Muscle layer of duodenum (tissue), 2 donors: ENCODE measurements around the gene SIX2.

ENCODE experiments used
- H3K27ac ChIP-seq: one replicate; pipeline ENCODE4 v1.7.0; 2013; ENCODE audit warnings: mild to moderate bottlenecking, low read length
- H3K27me3 ChIP-seq: one replicate; pipeline ENCODE4 v1.7.0; 2013; ENCODE audit warnings: low read depth, mild to moderate bottlenecking, control low read depth, low read length
- H3K36me3 ChIP-seq, 2 donors: one replicate each; pipeline ENCODE4 v1.7.0; 2013; ENCODE audit warnings: low read length in 2 of 2, control low read depth in 1 of 2, mild to moderate bottlenecking in 1 of 2; ENCODE audit not compliant: insufficient read depth in 2 of 2, control insufficient read depth in 1 of 2
- H3K4me1 ChIP-seq, 2 donors: one replicate each; pipeline ENCODE4 v1.7.0; 2013; ENCODE audit warnings: low read length in 2 of 2, mild to moderate bottlenecking in 2 of 2, control low read depth in 1 of 2, moderate library complexity in 1 of 2; ENCODE audit not compliant: insufficient read depth in 2 of 2, control insufficient read depth in 1 of 2
- H3K4me3 ChIP-seq, 2 donors: one replicate each; pipeline ENCODE4 v1.7.0; 2013; ENCODE audit warnings: low read length in 2 of 2, low read depth in 1 of 2, mild to moderate bottlenecking in 1 of 2
- H3K9me3 ChIP-seq, 2 donors: one replicate each; pipeline ENCODE4 v1.7.0; 2013; ENCODE audit warnings: low read length in 2 of 2, control low read depth in 1 of 2, mild to moderate bottlenecking in 1 of 2; ENCODE audit not compliant: control insufficient read depth in 1 of 2
- donor health status: healthy.

The SIX2 gene

DNA sequence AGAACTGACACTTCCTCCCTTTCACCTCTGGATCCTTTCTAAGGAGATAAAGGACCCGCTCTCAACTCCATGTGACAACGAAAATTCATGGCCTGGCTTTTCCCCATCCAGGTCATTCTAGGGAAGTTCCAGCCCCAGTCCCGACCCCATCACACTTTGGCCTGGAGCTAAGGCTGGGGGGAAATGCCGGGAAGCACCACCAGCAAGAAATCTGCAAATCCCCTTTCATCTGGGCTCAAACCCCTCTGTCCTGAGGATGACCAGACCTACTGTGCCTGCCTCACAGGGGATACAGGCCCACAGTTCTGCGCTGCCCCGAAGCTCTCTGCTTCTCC is 1.3 kb downstream of the SIX2 start:
- Histone ChIP-seq H3K4me3 (peak overlapping the region in 1 of 2 donors; percentile 58), H3K4me1 (peaks cover 0 to 47% of the 10 kb centered on the region in 2 donors), H3K27ac (no peak overlapping the region), H3K27me3 (peaks cover 92% of the 10 kb centered on the region), H3K9me3 (no peaks in the 10 kb centered on the region), H3K36me3 (no peaks in the 10 kb centered on the region)

GRCh38 chr2:45006942-45007287 is 2.3 kb downstream of the SIX2 start:
- no peak overlapping the region for H3K4me3 ChIP-seq
- H3K27me3 ChIP-seq: peaks cover 90% of the 10 kb centered on the region
- H3K9me3 ChIP-seq: no peaks in the 10 kb centered on the region
- H3K27ac ChIP-seq: no peak overlapping the region
- H3K4me1 ChIP-seq: peaks cover 0 to 42% of the 10 kb centered on the region in 2 donors
- H3K36me3 ChIP-seq: no peaks in the 10 kb centered on the region

- peaks cover 0 to 46% of the 10 kb centered on the region in 2 donors for H3K4me1 ChIP-seq
- H3K4me3 ChIP-seq: no peak overlapping the region
- H3K9me3 ChIP-seq: no peaks in the 10 kb centered on the region
- H3K36me3 ChIP-seq: no peaks in the 10 kb centered on the region
- H3K27me3 ChIP-seq: peaks cover 89% of the 10 kb centered on the region
- no peak overlapping the region for H3K27ac ChIP-seq
Observed at GRCh38 chr2:45006041-45006941, 3.0 kb downstream of the SIX2 start.

DNA sequence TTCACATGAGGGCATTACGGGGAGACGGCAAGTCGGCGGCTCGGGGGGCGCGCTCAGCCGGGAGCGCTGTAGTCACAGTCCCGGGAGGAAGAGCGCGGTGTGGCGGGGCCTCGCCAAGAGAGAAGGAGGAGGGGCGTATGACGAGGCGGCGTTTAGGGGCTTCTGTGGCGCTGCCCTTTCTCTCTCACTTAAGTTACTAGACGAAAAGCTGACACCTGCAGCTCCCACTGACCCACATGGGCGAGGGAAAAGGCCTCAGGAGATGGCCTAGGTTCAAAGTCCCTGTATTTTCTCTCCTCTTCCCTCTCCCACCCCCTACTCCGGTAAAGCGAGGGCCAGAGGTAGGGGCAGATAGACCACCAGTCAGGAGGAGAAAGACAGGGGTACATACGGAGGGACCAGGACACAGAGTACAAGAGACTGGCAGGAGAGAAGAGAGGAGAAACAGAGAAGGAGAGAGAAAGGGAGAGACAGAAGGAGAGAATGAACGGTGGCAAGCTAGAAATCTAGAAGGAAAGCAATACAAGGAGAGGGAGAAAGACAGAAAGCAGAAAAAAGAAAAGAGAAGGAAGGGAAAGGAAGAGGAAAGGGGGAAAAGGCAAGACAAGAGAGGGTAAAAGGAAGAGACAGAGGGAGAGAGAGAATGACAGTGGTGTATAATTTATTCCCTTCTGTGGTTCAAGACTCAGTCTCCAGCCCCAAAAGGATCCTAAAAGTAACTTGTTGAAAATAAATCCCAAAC is 3.8 kb downstream of the SIX2 start:
- peaks cover 89% of the 10 kb centered on the region for H3K27me3 ChIP-seq
- no peak overlapping the region for H3K4me3 ChIP-seq
- H3K4me1 ChIP-seq: peaks cover 0 to 47% of the 10 kb centered on the region in 2 donors
- no peaks in the 10 kb centered on the region for H3K9me3 ChIP-seq
- H3K36me3 ChIP-seq: no peaks in the 10 kb centered on the region
- H3K27ac ChIP-seq: no peak overlapping the region

- H3K4me1 ChIP-seq: peaks cover 0 to 41% of the 10 kb centered on the region in 2 donors
- H3K27me3 ChIP-seq: peaks cover 90% of the 10 kb centered on the region
- no peak overlapping the region for H3K27ac ChIP-seq
- H3K36me3 ChIP-seq: no peaks in the 10 kb centered on the region
- peak overlapping the region in 1 of 2 donors; percentile 52 for H3K4me3 ChIP-seq
- H3K9me3 ChIP-seq: no peaks in the 10 kb centered on the region
Observed at GRCh38 chr2:45004562-45005191, 4.6 kb downstream of the SIX2 start.

DNA sequence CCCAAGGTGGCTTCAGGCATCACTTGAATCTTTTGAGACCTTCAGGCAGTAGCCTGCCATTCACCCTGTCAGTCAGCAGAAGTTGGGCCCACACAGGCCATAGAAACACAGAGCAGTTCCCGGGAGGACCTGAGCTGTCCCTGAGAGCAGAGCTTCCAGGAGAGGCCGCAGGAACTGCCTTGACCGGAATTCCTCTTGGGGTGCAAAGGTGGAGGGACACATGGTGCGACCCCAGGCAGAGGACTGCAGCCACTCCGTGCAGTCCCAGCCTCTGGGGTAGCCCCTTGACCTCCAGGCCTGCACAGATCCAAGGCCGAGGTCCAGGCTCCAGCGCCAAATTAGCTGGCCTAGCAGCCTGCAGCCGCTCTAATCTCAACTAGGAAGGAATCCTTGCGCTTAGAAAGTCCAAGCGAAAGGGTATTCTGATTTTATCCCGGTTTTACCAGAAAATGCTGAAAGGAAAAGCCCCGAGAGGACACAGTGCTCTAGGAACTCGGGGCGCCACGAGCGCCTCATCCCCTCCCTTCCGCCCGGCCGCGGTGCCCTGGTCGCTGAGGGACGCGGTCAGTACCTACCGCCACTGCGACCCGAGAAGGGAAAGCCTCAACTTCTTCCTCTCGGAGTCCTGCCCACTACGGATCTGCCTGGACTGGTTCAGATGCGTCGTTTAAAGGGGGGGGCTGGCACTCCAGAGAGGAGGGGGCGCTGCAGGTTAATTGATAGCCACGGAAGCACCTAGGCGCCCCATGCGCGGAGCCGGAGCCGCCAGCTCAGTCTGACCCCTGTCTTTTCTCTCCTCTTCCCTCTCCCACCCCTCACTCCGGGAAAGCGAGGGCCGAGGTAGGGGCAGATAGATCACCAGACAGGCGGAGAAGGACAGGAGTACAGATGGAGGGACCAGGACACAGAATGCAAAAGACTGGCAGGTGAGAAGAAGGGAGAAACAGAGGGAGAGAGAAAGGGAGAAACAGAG is 5.4 kb downstream of the SIX2 start:
- peaks cover 94% of the 10 kb centered on the region for H3K27me3 ChIP-seq
- H3K27ac ChIP-seq: no peak overlapping the region
- peaks cover 0 to 36% of the 10 kb centered on the region in 2 donors for H3K4me1 ChIP-seq
- H3K36me3 ChIP-seq: no peaks in the 10 kb centered on the region
- no peaks in the 10 kb centered on the region for H3K9me3 ChIP-seq
- peak overlapping the region in 1 of 2 donors; percentile 52 for H3K4me3 ChIP-seq

- Histone ChIP-seq H3K9me3 (no peaks in the 10 kb centered on the region), H3K27me3 (peaks cover 91% of the 10 kb centered on the region), H3K4me1 (peaks cover 0 to 26% of the 10 kb centered on the region in 2 donors), H3K27ac (no peak overlapping the region), H3K36me3 (no peaks in the 10 kb centered on the region), H3K4me3 (no peak overlapping the region)
Observed at GRCh38 chr2:45002686-45003085, 6.6 kb downstream of the SIX2 start.

GRCh38 chr2:45001869-45002385 is 7.3 kb downstream of the SIX2 start:
- H3K9me3 ChIP-seq: no peaks in the 10 kb centered on the region
- no peaks in the 10 kb centered on the region for H3K36me3 ChIP-seq
- peaks cover 84% of the 10 kb centered on the region for H3K27me3 ChIP-seq
- H3K27ac ChIP-seq: no peak overlapping the region
- H3K4me1 ChIP-seq: peaks cover 0 to 26% of the 10 kb centered on the region in 2 donors
- H3K4me3 ChIP-seq: peak overlapping the region in 1 of 2 donors; percentile 54

DNA sequence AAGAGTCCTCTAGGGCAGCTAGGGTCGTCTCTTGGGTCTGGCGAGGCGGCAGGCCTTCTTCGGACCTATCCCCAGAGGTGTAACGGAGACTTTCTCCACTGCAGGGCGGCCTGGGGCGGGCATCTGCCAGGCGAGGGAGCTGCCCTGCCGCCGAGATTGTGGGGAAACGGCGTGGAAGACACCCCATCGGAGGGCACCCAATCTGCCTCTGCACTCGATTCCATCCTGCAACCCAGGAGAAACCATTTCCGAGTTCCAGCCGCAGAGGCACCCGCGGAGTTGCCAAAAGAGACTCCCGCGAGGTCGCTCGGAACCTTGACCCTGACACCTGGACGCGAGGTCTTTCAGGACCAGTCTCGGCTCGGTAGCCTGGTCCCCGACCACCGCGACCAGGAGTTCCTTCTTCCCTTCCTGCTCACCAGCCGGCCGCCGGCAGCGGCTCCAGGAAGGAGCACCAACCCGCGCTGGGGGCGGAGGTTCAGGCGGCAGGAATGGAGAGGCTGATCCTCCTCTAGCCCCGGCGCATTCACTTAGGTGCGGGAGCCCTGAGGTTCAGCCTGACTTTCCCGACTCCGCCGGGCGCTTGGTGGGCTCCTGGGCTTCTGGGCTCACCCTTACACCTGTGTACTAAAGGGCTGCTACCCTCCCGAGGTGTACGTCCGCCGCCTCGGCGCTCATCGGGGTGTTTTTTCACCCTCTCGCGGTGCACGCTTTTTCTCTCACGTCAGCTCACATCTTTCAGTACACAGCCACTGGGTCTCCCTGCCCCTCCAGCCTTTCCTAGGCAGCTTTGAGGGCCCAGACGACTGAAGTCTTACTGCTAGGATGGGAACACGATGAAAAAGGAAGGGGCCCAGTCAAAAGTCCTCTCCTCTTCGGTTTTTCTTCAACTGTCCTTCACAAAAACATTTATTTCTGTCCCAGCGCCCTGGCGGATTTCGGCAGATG is 8.1 kb downstream of the SIX2 start:
- H3K27me3 ChIP-seq: peaks cover 76% of the 10 kb centered on the region
- no peaks in the 10 kb centered on the region for H3K36me3 ChIP-seq
- no peaks in the 10 kb centered on the region for H3K9me3 ChIP-seq
- peak overlapping the region; percentile 16 to 54 for H3K4me3 ChIP-seq
- peaks cover 0 to 26% of the 10 kb centered on the region in 2 donors for H3K4me1 ChIP-seq
- H3K27ac ChIP-seq: no peak overlapping the region
